Measurements from ENCODE around the gene PRKN.

DNA sequence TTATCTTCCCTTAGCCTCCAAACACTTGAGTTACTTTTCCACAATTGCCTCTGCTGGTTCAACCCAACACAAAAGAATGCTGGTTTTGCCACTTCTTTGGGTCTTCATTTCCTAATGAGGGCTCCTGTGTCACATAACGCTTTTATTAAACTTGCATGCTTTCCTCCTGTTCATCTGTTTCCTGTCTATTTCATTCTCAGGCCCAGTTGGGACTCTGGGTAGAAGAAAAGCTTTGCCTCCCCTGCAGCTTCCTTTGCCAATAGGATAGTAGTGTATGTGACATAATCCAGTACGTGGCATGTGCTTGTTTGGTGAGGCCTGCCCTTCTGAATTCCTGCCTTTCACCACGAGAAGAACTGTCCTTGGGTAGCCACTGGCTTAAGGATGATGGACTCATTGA, 924.4 kb downstream of the PRKN start:
- no peak for TF ChIP-seq TCF4 (CRISPR knock-in tag; IDR thresholded peaks at IDR 0.05; ENCODE audit: borderline replicate concordance)
- TF ChIP-seq PPARA (CRISPR knock-in tag; IDR thresholded peaks at IDR 0.05; ENCODE audit: borderline replicate concordance) = no peak
- no peak for TF ChIP-seq BACH2 (CRISPR knock-in tag; IDR thresholded peaks at IDR 0.05; ENCODE audit: borderline replicate concordance)
- TF ChIP-seq, protein P1, sequence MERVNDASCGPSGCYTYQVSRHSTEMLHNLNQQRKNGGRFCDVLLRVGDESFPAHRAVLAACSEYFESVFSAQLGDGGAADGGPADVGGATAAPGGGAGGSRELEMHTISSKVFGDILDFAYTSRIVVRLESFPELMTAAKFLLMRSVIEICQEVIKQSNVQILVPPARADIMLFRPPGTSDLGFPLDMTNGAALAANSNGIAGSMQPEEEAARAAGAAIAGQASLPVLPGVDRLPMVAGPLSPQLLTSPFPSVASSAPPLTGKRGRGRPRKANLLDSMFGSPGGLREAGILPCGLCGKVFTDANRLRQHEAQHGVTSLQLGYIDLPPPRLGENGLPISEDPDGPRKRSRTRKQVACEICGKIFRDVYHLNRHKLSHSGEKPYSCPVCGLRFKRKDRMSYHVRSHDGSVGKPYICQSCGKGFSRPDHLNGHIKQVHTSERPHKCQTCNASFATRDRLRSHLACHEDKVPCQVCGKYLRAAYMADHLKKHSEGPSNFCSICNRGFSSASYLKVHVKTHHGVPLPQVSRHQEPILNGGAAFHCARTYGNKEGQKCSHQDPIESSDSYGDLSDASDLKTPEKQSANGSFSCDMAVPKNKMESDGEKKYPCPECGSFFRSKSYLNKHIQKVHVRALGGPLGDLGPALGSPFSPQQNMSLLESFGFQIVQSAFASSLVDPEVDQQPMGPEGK (CRISPR knock-in tag; IDR thresholded peaks at IDR 0.05; ENCODE audit: borderline replicate concordance) = no peak
- no peak for TF ChIP-seq ZNF565 (CRISPR knock-in tag; conservative IDR thresholded peaks at IDR 0.05; ENCODE audit: low read depth)
- no peak for TF ChIP-seq CSDC2 (CRISPR knock-in tag; IDR thresholded peaks at IDR 0.05)
- no peak for TF ChIP-seq ZFP30 (CRISPR knock-in tag; IDR thresholded peaks at IDR 0.05)

Measured in SK-N-SH treated with all-trans-retinoic acid at 6 μM for 48 hours (cell line).